ENCODE measurements around the gene EPB41L1. TPM values are rescaled to one million over a fixed set of nuclear protein-coding genes. Genes with fewer than 3 reads are reported as not detected.

Gene EPB41L1
- total RNA-seq, 1 experiment from 2014 or later: 42.1 TPM

GRCh38 chr20:36219671-36220220, 65.2 kb downstream of the EPB41L1 start:
- POLR2A ChIA-PET: no interaction called here
- no peaks in the 10 kb centered on the region for H3K79me2 ChIP-seq (ENCODE audit: insufficient read depth, low read length)
- ATAC-seq: no peak

More at GRCh38 chr20:36219671-36220220, 65.2 kb downstream of the EPB41L1 start:
- peaks cover 3 to 5% of the 10 kb centered on the region in 2 experiments; a peak in 2 of 4 replicates for H3K4me1 ChIP-seq (ENCODE audit: control insufficient read depth in 1 of 2, insufficient read depth in 2 of 2, low read length in 2 of 2)
- no peak overlapping the region for H2AFZ ChIP-seq (ENCODE audit: low read depth, low read length, poor library complexity, severe bottlenecking)
- TF ChIP-seq POLR2AphosphoS5 (IDR thresholded peaks at IDR 0.05; ENCODE audit: low read depth, low read length): no peak
- TF ChIP-seq EGR1 (IDR thresholded peaks at IDR 0.05; ENCODE audit: low read depth): no peak
- no peak for TF ChIP-seq SIN3A (IDR thresholded peaks at IDR 0.05; ENCODE audit: low read depth)
- TF ChIP-seq SRF (IDR thresholded peaks at IDR 0.05; ENCODE audit: low read depth): no peak
- TF ChIP-seq RAD21 (IDR thresholded peaks at IDR 0.05; ENCODE audit: low read depth): no peak
- no peak for TF ChIP-seq ZFX (IDR thresholded peaks at IDR 0.05)
- no peak for TF ChIP-seq ELF1 (IDR thresholded peaks at IDR 0.05; ENCODE audit: borderline replicate concordance, low read depth)
- no peak for TF ChIP-seq EZH2phosphoT487 (IDR thresholded peaks at IDR 0.05; ENCODE audit: borderline replicate concordance)
- no peak for TF ChIP-seq CBX3 (IDR thresholded peaks at IDR 0.05; ENCODE audit: low read depth)
- no peak for TF ChIP-seq ZNF274 (IDR thresholded peaks at IDR 0.05; ENCODE audit: low read depth, low read length)
- no peak for TF ChIP-seq JUND (IDR thresholded peaks at IDR 0.05)
- no peak for TF ChIP-seq YY1 (IDR thresholded peaks at IDR 0.05; ENCODE audit: extremely low read depth, insufficient replicate concordance, low read depth, low read length)
- no peak for TF ChIP-seq ATF3 (IDR thresholded peaks at IDR 0.05)
- TF ChIP-seq REST (IDR thresholded peaks at IDR 0.05; ENCODE audit: low read depth): no peak
- TF ChIP-seq CEBPB (IDR thresholded peaks at IDR 0.05; ENCODE audit: low read depth): no peak
- no peak for TF ChIP-seq MAX (IDR thresholded peaks at IDR 0.05)
- TF ChIP-seq SP1 (IDR thresholded peaks at IDR 0.05; ENCODE audit: low read depth): no peak
- no TSS peak for BruUV-seq (replicated peaks)
- no peak overlapping the region for H3K9ac ChIP-seq (ENCODE audit: low read length)
- no peak overlapping the region for H3K27ac ChIP-seq (ENCODE audit: low read depth, low read length)
- H3K27me3 ChIP-seq (ENCODE audit: insufficient read depth, low read length): no peaks in the 10 kb centered on the region
- intact Hi-C loops (cut with micrococcal nuclease): loop anchor here (10.0 kb wide), 1 partner anchor 695 kb away; no protein-coding TSS in a partner anchor
- peaks cover 0 to 2% of the 10 kb centered on the region in 2 experiments; a peak in 1 of 4 replicates for H3K36me3 ChIP-seq (ENCODE audit: control insufficient read depth in 1 of 2, insufficient read depth in 2 of 2, low read length in 2 of 2)
- CTCF ChIA-PET: no interaction called here
- RAD21 ChIA-PET (ENCODE audit: low non-redundant PET in 1 of 2, low total read pairs in 2 of 2, uncharacterized antibody in 2 of 2, unreplicated experiment in 2 of 2): no interaction called here
- H3K4me3 ChIP-seq (replicated peaks in 1 of 2; ENCODE audit: low read depth in 1 of 2, low read length in 2 of 2): no peak overlapping the region
- H3K9me2 ChIP-seq (ENCODE audit: insufficient read depth): no peaks in the 10 kb centered on the region
- DNase-seq (ENCODE audit: low read depth, low spot score): no peak
- H4K20me1 ChIP-seq (ENCODE audit: insufficient read depth): no peaks in the 10 kb centered on the region
- no peak overlapping the region for H3K4me2 ChIP-seq (ENCODE audit: low read length)
- H3K9me3 ChIP-seq (ENCODE audit: control insufficient read depth in 1 of 2, insufficient read depth in 1 of 2, low read depth in 1 of 2, low read length in 2 of 2): no peaks in the 10 kb centered on the region
